Stimulated activated CD8-positive, alpha-beta memory T cell treated with anti-CD3 and anti-CD28 coated beads, Interleukin-12 subunit alpha, Interleukin-12 subunit beta, amount 100 ng/mL, for 1 hour (primary cell): Measurements from ENCODE around the gene LOX.

Experiments
- DNase-seq: peaks from one replicate; pipeline ENCODE4 v3.0.0-alpha.2; 2020; ENCODE audit warnings: low read depth

The LOX gene

DNA sequence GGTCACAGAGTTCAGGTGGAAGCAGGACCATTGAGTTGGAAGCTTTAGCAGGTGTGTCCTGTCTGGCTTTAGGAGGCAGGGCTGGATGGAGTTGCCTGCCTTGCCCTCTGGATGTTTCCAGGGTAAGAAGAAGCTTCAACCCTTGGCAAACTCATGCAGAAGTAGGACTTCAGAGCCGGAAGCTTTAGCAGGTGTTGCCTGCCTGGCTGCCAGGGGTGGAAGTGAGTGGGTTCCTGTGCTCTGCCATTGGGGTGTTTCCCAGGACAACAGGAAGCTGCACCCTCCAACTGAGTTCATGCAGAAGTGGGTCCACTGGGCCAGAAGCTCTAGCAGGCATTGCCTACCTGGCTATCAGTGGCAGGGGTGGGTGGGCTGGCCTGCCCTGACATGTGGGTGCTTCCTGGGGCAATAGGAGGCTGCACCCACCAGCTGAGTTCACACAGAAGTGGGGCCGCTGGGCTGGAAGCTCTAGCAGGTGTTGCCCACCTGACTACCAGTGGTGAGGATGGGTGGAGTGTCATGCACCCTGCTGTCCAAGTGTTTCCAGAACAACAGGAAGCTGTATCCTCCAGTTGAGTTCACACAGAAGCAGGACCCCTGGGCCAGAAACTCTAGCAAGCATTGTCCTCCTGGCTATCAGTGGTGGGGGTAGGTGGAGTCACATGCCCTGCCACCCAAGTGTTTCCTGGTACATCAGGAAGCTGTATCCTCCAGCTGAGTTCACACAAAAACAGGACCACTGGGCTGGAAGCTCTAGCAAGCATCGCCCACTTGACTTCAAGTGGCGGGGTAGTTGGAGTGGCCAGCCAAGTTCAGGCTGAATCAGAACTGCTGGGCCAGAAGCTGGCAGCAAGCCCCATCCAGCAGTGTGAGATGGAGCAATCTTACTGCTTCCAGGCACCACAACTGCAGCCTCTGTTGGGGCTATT, 24.6 kb downstream of the LOX start:
- no peak for DNase-seq

DNA sequence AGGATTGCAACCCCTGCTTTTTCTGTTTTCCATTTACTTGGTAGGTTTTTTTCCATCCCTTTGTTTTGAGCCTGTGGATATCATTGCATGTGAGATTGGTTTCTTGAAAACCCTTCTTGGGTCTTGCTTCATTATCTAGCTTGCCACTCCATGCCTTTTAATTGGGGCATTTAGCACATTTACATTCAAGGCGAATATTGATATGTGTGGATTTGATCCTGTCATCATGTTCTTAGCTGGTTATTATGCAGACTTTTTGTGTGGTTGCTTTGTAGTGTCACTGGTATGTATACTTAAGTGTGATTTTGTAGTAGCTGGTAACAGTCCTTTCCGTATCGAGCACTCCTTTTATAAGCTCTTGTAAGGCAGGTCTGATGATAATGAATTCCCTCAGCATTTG, 26.5 kb downstream of the LOX start:
- DNase-seq, result no peak

GRCh38 chr5:122050959-122051358, 27.1 kb downstream of the LOX start:
- DNase-seq, result no peak

DNA sequence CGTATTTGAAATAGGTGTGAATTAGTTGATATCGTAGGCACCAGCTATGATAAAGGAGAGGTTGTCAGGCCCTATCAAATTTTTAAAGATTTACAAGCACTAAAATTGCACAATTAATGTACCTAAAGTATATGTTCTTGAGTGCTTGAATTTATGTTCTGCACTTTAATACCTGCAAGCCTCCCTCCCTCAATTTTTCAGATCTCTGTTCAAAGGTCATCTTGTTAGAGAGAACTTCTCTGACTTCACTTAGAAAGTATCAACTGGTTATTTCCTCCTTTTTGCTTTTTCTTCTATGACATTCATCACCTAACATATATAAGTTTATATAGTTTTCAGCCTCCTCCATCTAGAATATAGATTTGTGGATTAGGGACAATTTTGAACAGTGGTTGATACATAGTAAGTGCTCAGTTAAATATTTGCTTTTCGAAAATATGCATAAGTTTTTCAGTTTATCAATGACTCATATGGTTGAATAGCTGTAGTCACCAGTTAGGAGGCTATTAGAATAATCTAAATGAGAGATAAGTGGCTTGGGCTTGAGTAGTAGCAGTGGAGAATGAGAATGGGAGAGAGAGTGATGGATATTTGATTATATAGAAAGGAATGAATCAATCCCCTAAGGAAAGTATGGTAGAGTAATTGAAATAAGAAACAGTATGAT, 37.3 kb downstream of the LOX start:
- DNase-seq, result no peak

GRCh38 chr5:122036326-122036725, 41.7 kb downstream of the LOX start:
- DNase-seq, result no peak

- no peak for DNase-seq
These were observed 42.1 kb downstream of the LOX start for GRCh38 chr5:122035913-122036312.

- no peak for DNase-seq
These were observed 46.2 kb downstream of the LOX start for GRCh38 chr5:122031836-122032235.

- DNase-seq, result no peak
These were observed 47.8 kb downstream of the LOX start for GRCh38 chr5:122030251-122030650.

- DNase-seq, result no peak
These were observed 48.2 kb downstream of the LOX start for GRCh38 chr5:122029818-122030217.

DNA sequence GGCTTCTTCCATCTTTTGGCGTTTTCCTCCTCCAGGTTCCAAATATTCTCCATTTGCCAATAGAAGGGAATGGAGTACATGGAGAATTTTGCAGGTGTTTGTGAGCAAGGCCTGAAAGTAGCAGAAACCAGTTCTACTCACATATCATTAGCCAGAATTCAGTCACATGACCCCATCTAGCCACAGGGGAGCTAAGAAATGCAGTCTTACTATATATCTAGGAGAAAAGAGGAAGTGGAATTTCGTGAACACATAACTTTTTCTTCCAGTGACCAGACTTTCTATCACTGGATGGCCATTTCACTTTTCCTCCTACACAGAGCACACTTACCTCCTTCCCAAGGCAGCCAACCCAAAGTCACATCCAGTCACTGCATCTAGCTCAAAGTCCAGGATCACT, 55.1 kb downstream of the LOX start:
- DNase-seq, result no peak

- no peak for DNase-seq
These were observed 58.0 kb downstream of the LOX start for GRCh38 chr5:122019919-122020590.

DNA sequence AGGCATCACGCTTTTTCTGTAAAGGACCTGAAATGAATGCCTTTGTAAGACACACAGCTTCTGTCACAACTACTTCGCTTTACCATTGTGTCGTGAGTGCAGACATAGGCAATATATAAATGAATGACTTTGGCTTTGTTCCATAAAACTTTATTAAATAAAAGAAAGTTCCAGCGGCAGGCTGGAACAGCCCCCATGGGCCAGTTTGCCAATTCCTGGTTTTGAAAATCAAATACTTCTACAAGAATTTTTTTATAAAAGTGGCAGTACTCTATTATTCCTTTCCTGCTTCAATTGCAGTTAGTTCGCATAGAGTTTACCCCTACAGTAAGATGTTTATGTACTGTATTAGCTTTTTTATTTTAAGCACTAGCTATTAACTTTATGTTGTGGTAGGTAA, 62.6 kb downstream of the LOX start:
- no peak for DNase-seq

DNA sequence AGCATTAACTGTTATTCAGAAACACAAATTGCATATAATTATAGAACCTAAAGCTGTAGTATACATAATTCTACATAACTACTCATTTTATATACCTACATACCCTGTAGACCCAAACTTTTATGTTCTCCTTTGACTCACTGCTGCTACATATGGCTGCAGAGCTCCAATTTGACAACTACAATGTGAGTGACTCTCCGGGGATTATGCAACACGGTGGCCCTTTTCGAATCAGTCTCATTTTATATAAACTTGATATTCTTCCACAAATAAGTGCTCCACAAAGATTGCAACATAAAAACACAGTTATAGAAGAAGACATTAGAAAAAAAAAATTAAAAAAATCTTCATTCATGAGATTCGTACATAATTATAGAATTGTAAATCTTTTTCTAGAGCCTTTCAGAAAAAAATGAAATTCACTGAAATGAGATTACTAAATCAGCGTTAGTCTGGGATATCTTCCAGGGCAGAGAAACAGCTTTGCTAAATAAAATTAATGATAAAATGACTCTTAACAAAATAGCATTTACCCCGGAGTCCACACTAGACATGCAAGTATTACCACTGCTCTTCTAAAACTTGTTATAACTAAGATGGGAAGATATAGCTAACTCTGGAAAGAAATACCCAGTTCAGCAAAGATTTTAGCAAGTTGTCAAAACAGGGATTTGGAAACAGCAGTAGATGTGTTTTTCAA, 63.7 kb downstream of the LOX start:
- DNase-seq, result no peak
